ENCODE results near the gene CORO2A.

The CORO2A gene

DNA sequence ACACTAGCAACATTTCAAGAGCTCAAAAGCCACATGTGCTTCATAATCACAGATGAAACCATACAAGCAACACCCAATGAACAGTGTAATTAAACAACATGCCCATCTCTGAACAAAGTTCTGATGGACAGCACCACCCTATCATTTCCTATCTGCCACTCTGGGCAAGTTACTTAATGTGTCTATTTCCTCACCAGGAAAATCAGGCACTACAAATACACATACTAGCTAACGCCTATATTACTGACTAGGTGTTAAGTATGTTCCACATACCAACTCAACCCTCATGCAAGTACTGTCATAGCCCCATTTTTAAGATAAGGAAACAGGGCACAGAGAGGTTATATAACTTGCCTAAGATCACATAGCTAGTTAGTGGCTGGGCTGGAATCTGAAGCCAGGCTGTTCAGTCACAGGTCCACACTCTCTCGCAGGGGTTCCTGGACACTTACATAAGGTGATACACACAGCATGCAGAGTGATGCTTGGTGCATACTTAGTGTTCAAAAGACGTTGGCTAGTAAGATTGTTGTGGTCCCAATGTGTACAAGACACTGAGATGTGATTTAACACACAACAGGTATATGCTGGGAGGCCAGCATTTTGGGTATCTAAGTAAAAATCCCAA, 24.2 kb downstream of the CORO2A start:
- Histone ChIP-seq H2AFZ (ENCODE audit: low read depth, low read length) (no peak overlapping the region), H3K4me2 (ENCODE audit: low read length) (no peak overlapping the region), H3K4me3 (ENCODE audit: low read length) (no peak overlapping the region), H3K9me3 (ENCODE audit: insufficient read depth, low read length) (no peaks in the 10 kb centered on the region), H3K36me3 (replicated peaks; ENCODE audit: low read depth, low read length) (no peaks in the 10 kb centered on the region), H3K9ac (ENCODE audit: low read length) (no peak overlapping the region), H3K4me1 (ENCODE audit: low read length) (peaks cover 18% of the 10 kb centered on the region), H3K79me2 (ENCODE audit: low read length) (no peaks in the 10 kb centered on the region), H3K27me3 (ENCODE audit: low read depth, low read length) (no peaks in the 10 kb centered on the region), H3K27ac (ENCODE audit: low read length) (no peak overlapping the region), H4K20me1 (ENCODE audit: insufficient read depth, low read length) (no peaks in the 10 kb centered on the region)
- TF ChIP-seq, protein P1, sequence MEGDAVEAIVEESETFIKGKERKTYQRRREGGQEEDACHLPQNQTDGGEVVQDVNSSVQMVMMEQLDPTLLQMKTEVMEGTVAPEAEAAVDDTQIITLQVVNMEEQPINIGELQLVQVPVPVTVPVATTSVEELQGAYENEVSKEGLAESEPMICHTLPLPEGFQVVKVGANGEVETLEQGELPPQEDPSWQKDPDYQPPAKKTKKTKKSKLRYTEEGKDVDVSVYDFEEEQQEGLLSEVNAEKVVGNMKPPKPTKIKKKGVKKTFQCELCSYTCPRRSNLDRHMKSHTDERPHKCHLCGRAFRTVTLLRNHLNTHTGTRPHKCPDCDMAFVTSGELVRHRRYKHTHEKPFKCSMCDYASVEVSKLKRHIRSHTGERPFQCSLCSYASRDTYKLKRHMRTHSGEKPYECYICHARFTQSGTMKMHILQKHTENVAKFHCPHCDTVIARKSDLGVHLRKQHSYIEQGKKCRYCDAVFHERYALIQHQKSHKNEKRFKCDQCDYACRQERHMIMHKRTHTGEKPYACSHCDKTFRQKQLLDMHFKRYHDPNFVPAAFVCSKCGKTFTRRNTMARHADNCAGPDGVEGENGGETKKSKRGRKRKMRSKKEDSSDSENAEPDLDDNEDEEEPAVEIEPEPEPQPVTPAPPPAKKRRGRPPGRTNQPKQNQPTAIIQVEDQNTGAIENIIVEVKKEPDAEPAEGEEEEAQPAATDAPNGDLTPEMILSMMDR (IDR thresholded peaks at IDR 0.05; ENCODE audit: low read depth, low read length), result no peak
- TF ChIP-seq EZH2phosphoT487 (IDR thresholded peaks at IDR 0.05; ENCODE audit: low read depth), result no peak

DNA sequence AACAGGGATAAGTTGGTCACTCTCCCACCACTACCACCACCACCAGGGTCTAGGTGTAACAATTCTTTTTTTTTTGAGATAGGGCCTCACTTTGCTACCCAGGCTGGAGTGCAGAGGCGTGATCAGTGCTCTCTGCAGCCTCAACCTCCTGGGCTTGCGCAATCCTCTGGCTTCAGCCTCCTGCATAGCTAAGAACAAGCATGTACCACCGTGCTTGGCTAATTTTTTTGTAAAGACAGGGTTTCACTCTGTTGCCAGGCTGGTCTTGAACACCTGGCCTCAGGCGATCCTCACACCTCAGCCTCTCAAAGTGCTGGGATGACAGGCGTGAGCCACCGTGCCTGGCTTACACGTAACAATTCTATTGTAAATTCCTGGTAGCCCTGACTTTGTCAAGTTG, 27.5 kb downstream of the CORO2A start:
- Histone ChIP-seq H3K4me3 (ENCODE audit: low read length) (no peak overlapping the region), H3K9ac (ENCODE audit: low read length) (no peak overlapping the region), H3K4me2 (ENCODE audit: low read length) (no peak overlapping the region), H3K27ac (ENCODE audit: low read length) (no peak overlapping the region), H3K9me3 (ENCODE audit: insufficient read depth, low read length) (no peaks in the 10 kb centered on the region), H3K36me3 (replicated peaks; ENCODE audit: low read depth, low read length) (no peaks in the 10 kb centered on the region), H3K79me2 (ENCODE audit: low read length) (no peaks in the 10 kb centered on the region), H4K20me1 (ENCODE audit: insufficient read depth, low read length) (no peaks in the 10 kb centered on the region), H2AFZ (ENCODE audit: low read depth, low read length) (no peak overlapping the region), H3K4me1 (ENCODE audit: low read length) (peaks cover 14% of the 10 kb centered on the region), H3K27me3 (ENCODE audit: low read depth, low read length) (no peaks in the 10 kb centered on the region)
- TF ChIP-seq, protein P1 (IDR thresholded peaks at IDR 0.05; ENCODE audit: low read depth, low read length), result no peak
- TF ChIP-seq EZH2phosphoT487 (IDR thresholded peaks at IDR 0.05; ENCODE audit: low read depth), result no peak

DNA sequence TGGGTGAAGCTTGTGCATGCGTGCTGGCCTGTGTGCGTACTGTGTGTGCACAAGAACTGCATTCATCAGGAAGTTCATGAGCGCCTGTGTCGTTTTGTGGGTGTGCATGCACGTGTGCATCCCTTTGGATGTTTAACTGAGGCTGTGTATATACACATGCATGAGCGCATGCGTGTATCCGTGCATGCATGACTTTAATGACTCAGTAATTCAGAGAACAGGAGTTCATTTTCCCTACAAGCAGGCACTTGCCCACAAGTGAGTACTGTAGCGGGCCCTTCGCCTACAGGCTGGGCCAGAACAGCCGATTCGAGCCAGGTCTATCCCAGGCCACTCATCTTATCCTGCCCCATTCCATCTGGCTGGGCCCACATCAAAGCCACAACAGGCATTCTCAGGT, 29.8 kb downstream of the CORO2A start:
- Histone ChIP-seq H2AFZ (ENCODE audit: low read depth, low read length) (no peak overlapping the region), H3K27ac (ENCODE audit: low read length) (no peak overlapping the region), H3K4me2 (ENCODE audit: low read length) (no peak overlapping the region), H4K20me1 (ENCODE audit: insufficient read depth, low read length) (no peaks in the 10 kb centered on the region), H3K4me1 (ENCODE audit: low read length) (no peaks in the 10 kb centered on the region), H3K79me2 (ENCODE audit: low read length) (no peaks in the 10 kb centered on the region), H3K9me3 (ENCODE audit: insufficient read depth, low read length) (no peaks in the 10 kb centered on the region), H3K36me3 (replicated peaks; ENCODE audit: low read depth, low read length) (no peaks in the 10 kb centered on the region), H3K9ac (ENCODE audit: low read length) (no peak overlapping the region), H3K27me3 (ENCODE audit: low read depth, low read length) (no peaks in the 10 kb centered on the region), H3K4me3 (ENCODE audit: low read length) (no peak overlapping the region)
- TF ChIP-seq, protein P1 (IDR thresholded peaks at IDR 0.05; ENCODE audit: low read depth, low read length), result no peak
- TF ChIP-seq EZH2phosphoT487 (IDR thresholded peaks at IDR 0.05; ENCODE audit: low read depth), result no peak

DNA sequence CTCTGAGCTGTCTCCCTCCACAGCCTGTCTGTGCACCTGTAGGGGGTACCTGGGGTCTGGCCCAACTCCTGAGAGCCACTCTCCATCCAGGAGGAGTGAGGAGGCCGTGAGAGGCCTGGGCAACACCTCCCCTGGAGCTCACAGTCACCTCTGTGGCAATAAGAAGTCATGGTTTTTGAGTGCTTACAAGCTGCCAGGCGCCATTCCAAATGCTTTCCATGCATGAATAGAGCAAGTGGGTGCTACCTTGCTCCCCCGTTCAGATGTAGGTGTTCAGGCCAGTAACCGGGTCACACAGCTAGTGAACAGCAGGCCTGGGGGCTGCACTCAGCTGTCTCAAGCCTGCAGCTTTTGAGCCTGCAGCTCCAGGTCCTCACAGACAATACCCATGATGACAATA, 30.6 kb downstream of the CORO2A start:
- no peaks in the 10 kb centered on the region for H3K27me3 ChIP-seq (ENCODE audit: low read depth, low read length)
- no peak overlapping the region for H3K27ac ChIP-seq (ENCODE audit: low read length)
- H3K9me3 ChIP-seq (ENCODE audit: insufficient read depth, low read length), result no peaks in the 10 kb centered on the region
- no peak overlapping the region for H2AFZ ChIP-seq (ENCODE audit: low read depth, low read length)
- H3K9ac ChIP-seq (ENCODE audit: low read length), result no peak overlapping the region
- no peaks in the 10 kb centered on the region for H3K36me3 ChIP-seq (replicated peaks; ENCODE audit: low read depth, low read length)
- no peaks in the 10 kb centered on the region for H3K4me1 ChIP-seq (ENCODE audit: low read length)
- no peaks in the 10 kb centered on the region for H4K20me1 ChIP-seq (ENCODE audit: insufficient read depth, low read length)
- no peaks in the 10 kb centered on the region for H3K79me2 ChIP-seq (ENCODE audit: low read length)
- TF ChIP-seq, protein P1 (IDR thresholded peaks at IDR 0.05; ENCODE audit: low read depth, low read length), result no peak
- TF ChIP-seq EZH2phosphoT487 (IDR thresholded peaks at IDR 0.05; ENCODE audit: low read depth), result no peak
- no peak overlapping the region for H3K4me3 ChIP-seq (ENCODE audit: low read length)
- no peak overlapping the region for H3K4me2 ChIP-seq (ENCODE audit: low read length)

All from OCI-LY3 (cell line).